AG08395 (cell line): ENCODE data around the gene SMARCAL1.
"Not testable (repeated sequence)": the region's sequence is repeated elsewhere in the genome, so short reads cannot be mapped to it uniquely, and the experiment has no call there.

ENCODE experiments used
- DNase-seq: peaks from one replicate; pipeline ENCODE4 v3.0.0; 2012; ENCODE audit warnings: mixed read lengths, low spot score

SMARCAL1 gene

DNA sequence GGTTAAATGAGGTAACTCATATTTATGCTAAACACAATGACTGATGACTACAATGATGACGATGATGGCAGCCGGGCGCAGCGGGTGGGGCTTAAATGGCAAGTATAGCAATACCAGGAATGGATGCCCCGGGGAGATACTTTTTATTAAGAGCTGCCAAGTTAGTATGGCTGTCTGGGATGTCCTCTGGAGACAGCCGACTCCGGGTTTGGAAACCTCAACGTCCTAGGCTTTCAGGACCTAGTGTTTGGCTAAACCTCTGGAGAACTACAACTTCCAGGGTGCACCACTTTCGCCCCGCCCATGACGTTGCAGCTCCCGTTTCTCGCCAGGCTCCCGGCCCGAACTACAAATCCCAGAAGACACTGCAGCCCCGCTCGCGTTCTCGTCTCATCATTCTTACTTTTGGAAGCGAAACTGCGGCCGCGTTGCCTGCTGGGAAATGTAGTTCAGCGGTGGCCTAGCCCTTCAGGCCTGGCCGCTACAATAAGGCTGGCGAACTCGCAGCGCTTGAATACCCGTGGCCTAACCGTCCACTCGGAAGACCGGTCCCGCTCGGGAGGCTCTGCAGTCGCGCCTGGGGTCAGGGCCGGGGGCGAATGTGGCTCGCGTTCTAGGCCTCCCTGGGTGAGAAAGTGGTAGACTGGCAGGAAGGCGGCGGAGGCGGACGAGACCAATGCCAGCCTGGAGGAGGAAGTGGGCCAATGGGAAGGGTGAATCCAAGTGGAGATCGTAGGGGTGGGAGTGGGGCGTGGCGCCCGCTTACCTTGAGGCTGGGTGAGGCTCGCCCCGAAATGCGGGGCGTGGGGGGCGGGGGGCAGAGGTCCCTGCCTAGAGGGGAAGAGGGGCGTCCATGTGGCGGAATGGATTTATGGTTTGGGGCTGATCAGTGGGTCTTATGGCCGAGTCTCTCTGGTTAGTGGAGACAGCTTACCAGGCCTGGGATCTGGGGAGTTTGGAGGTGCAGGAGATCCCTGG, at the start of gene SMARCAL1:
Gene SMARCAL1 (plus strand): TSS at position 463 of the 978 bp plus-strand sequence. CDS start 2,221 bp downstream, outside the sequence.
- DNase-seq = peak; percentile 96

DNA sequence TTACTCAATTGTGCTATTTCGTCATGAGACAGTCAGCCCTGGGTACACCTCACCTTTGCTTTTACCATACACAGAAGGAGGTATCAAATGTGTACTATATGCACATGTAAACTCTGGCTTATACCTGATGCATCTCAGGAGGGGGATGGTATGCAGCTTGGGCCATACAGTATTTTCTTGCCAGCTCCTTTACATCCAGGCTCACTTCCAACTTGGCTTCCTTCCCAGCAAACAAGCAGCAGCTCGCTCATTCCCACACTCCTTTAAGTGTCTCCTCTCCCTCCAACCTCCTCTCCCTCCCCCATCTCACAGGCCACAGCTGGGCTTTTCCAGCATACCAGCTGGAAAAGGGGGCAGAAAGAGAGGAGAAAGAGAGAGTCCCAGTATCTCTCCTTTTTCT, 49.6 kb upstream of the SMARCAL1 start:
- no peak for DNase-seq

GRCh38 chr2:216363221-216363620, 49.1 kb upstream of the SMARCAL1 start:
- DNase-seq = no peak

- no peak for DNase-seq
Measured at GRCh38 chr2:216365518-216365917, 46.8 kb upstream of the SMARCAL1 start.

- no peak for DNase-seq
Measured at GRCh38 chr2:216366777-216367471, 45.4 kb upstream of the SMARCAL1 start.

GRCh38 chr2:216369821-216370220, 42.5 kb upstream of the SMARCAL1 start:
- DNase-seq = no peak

- no peak for DNase-seq
Measured at GRCh38 chr2:216370961-216371712, 41.1 kb upstream of the SMARCAL1 start.

- DNase-seq = peak; percentile 86
Measured at GRCh38 chr2:216371721-216372702, 40.3 kb upstream of the SMARCAL1 start, which contains the start of gene MARCHF4. Gene MARCHF4, minus strand, starts transcription at chr2:216372483. Its CDS starts 2,223 bp downstream, at chr2:216370260.

DNA sequence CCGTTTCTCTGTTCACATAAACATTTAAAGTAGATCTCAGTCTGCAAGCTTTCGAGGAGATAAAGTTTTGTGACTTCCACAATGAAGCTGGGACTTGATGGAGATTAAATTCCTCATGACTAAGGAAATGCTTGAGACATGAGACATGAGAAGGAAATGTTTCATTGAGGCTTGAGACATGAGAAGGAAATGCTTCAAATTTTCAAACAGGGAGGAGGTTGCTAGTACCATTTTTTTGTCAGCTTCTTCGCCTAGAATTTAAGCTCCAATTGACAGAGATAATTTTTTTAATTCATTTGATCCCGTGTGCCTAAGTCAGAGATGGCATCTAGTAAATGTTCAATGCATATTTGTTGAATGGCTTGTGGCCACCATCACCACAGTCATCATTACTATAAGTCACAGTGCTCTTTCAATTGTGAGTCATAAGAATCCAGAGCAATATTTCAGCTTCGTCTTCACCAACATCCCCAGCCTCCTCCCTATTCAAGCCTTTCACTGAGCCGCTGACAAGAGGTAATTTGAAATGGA, 39.5 kb upstream of the SMARCAL1 start:
- peak; percentile 62 for DNase-seq

- DNase-seq = no peak
Measured at GRCh38 chr2:216373896-216374295, 38.4 kb upstream of the SMARCAL1 start.

DNA sequence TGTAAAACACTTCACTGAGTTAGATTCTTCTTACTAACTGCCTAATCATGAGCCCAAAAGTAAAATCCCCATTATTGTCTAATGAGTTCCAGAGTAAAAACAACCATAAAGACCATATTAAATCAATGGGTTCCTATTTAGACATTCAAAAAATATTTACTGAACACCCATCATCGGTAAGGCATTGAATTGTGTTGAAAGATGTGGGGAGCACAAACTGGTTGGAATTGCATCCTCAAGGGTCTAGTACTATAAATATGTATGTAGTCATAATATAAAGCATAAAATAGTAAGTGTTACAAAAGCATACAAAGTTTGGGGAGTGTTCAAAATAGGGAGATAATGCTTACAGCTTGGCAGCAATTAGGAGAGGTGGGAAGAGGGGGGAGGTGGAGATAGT, 37.0 kb upstream of the SMARCAL1 start:
- no peak for DNase-seq

- no peak for DNase-seq
Measured at GRCh38 chr2:216379977-216380376, 32.3 kb upstream of the SMARCAL1 start.

GRCh38 chr2:216384409-216384808, 27.9 kb upstream of the SMARCAL1 start:
- DNase-seq = not testable (repeated sequence)

- DNase-seq = no peak
Measured at GRCh38 chr2:216385478-216385877, 26.8 kb upstream of the SMARCAL1 start.

DNA sequence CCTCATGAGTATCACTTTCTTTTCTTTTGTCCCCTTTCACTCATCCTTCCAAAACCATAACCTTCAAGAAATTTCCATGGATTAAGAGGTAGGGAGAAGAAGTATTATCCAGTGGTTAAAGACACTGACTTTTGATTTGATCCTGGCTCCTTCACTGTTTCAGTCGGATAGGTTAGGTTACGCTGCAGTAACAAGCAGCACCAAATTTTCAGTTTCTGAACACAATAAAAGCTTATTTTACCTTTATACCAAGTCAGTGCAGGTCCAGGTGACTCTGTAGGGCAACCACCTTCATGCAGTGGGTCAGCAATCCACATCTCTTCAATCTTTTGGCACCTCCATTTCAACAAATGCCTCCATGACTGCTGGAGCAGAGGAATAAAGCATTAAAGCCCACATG, 25.0 kb upstream of the SMARCAL1 start:
- DNase-seq = no peak

DNA sequence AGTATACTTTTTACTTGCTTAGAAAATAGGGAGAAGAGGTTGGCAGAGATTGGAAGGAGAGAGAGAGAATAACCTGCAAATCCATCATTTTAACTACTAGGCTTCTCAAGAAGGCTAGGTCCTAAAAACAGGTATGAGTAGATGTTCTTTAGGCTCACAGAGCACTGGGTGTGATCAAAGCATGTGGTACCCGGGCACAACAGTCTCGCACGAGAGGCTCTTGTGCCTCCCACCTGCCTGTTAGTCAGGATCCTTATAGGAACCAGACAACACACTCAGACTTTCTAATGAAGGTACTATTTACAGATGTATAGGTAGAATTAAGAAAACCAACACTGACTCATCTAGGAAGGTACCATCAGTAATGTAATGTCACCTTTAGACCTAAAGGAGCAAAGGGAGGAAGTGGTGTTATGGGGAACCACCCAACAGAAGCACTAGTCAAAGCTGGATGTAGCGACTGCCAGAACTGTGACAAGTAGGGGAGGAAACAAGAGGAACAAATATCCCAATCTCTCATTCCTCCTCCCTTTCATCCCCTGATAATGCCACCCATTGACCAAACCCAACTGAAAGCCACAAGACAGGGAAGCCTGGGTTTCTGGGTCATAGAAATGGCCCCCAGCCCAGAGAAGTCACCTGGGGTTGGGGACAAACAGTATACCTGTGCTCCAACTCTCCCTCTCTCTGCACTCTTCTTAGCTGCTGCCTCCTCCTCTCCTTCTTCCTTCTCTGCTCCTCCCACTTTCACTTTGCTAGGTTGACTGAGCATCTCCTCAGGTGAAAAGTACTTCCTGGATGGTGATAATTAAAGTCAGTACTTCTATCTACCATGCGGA, 24.0 kb upstream of the SMARCAL1 start:
- DNase-seq = no peak

GRCh38 chr2:216389570-216389969, 22.7 kb upstream of the SMARCAL1 start:
- DNase-seq = no peak

DNA sequence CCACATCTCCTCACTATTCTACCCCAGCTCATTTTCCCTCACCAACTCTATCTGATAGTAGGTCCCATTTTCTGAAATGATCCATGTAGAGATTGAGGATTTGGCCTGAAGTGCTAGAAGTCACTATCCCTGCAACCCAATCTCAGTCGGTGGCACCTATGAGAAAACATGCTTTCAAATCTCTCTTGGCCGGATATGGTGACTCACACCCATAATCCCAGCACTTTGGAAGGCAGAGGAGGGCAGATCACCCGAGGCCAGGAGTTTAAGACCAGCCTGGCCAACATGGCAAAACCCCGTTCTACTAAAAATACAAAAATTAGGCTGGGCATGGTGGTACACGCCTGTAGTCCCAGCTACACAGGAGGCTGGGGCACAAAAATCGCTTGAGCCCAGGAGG, 20.9 kb upstream of the SMARCAL1 start:
- no peak for DNase-seq

DNA sequence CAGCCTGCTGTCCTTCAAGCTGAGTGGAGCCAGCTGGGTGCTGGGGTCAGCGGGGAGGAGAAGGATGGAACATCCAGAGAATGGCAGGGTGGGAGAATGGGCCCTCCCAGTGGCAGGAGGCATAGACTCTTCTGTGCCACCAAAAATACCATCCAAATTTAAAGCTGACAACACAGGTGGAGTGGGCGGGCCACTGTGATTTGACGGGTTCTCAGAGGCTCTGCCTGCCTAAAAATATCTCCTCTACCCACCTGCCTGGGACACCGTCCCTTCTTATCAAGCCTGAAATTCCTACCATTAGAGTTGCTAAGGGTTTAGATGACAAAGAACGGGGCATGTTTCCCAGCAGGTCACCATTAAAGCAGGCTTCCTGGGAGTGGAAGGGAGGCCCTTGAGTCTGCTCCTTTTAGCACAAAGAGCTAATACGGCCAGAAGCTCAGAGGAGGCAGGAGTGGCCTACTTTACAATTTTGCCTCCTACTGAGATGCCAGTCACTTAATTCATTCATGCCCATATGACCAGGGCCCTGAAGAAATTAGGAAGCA, 20.2 kb upstream of the SMARCAL1 start:
- no peak for DNase-seq
